NCI-H146 treated with DMSO at 0.1 percent for 48 hours (cell line): ENCODE data around the gene AQP6.

Source experiments
- DNase-seq: peaks from one replicate; lab custom pipeline; 2025; ENCODE audit not compliant: unreplicated experiment; lab: John Stamatoyannopoulos, UW

Gene AQP6

DNA sequence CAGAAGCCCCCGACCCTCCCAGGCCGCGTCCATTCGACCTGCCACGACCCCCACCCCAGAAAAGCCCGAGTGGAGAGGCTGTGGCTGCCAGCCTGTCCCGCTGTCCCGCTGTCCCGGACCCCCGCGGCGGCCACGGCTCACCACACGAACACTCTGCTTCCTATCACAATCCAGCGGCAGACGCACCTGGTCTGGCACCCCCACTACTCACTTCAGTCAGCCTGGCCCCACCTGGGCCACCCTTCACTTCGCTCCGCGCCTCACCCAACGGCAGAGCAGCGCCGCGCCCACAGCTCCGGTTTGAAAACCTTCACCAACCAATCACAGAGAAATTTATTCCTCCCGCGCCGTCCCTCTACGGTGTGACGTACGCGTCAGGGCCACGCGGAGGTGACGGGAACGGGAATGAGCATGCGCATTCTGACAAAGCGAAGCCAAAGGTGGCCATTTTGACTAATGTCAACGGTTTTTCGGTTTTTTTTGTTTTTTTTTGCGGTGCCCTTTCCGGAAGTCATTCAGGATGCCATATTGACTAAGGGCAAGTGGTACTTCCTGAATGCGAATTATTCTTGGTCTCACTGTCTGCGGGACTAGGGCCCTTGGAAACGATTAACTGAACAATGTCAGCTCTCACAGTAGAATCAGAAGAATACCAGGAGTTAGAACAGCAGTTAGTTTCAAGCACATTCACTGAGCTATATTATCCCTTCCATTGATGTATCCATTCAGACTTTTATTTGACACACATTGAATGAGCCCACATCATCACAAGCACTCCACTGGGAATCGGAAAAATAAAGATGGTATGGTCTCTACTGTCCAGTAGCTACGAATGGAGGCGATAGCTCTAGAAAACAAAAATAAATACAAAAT is 52.7 kb downstream of the AQP6 start, which contains the start of gene RACGAP1:
RACGAP1 (minus strand) TSS at position 308 of the 873 bp plus-strand sequence. CDS start 8,779 bp downstream, outside the sequence.
- peak; percentile 99 for DNase-seq

DNA sequence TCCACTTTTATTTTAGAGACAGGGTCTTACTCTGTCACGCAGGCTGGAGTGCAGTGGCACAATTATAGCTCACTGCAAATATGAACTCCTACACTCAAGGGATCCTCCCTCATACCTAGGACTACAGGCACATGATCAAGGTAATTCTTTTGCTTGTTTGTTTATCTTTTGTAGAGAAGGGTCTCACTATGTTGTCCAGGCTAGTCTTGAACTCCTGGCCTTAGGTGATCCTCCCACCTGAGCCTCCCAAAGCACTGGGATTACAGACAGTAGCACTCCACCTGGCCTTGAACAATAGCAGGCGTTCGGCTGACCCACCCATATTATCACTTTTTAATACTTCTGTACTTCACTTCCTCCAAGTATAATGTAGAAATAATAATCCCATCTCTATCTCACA is 53.9 kb downstream of the AQP6 start:
- no peak for DNase-seq
